Endothelial cell (in vitro differentiated cells): ENCODE data around the gene FAM228B. TPM values are rescaled to one million over a fixed set of nuclear protein-coding genes. Genes with fewer than 3 reads are reported as not detected.
A peak's percentile ranks its signal among the peaks of the same experiment; 100 is the strongest.
"Not testable (repeated sequence)": the region's sequence is repeated elsewhere in the genome, so short reads cannot be mapped to it uniquely, and the experiment has no call there.

Experiments
- DNase-seq: peaks from one replicate; pipeline ENCODE4 v3.0.0; 2021; ENCODE audit warnings: low spot score
- H3K27ac Mint-ChIP-seq: one replicate; pipeline ENCODE4 v1.8.0; 2021; ENCODE audit warnings: mixed read lengths, inconsistent platforms; ENCODE audit not compliant: unreplicated experiment
- H3K27me3 Mint-ChIP-seq: one replicate; pipeline ENCODE4 v1.8.0; 2021; ENCODE audit warnings: mild to moderate bottlenecking, moderate library complexity, mixed read lengths, inconsistent platforms; ENCODE audit not compliant: unreplicated experiment
- H3K36me3 Mint-ChIP-seq: one replicate; pipeline ENCODE4 v1.8.0; 2021; ENCODE audit warnings: mild to moderate bottlenecking, low read depth, mixed read lengths, inconsistent platforms; ENCODE audit not compliant: unreplicated experiment
- H3K4me1 Mint-ChIP-seq: one replicate; pipeline ENCODE4 v1.8.0; 2021; ENCODE audit warnings: mild to moderate bottlenecking, mixed read lengths, inconsistent platforms; ENCODE audit not compliant: unreplicated experiment
- H3K4me3 Mint-ChIP-seq: one replicate; pipeline ENCODE4 v1.8.0; 2021; ENCODE audit warnings: mild to moderate bottlenecking, mixed read lengths, inconsistent platforms; ENCODE audit not compliant: unreplicated experiment
- H3K9me3 Mint-ChIP-seq: one replicate; pipeline ENCODE4 v1.8.0; 2021; ENCODE audit warnings: mixed read lengths, inconsistent platforms; ENCODE audit not compliant: unreplicated experiment
- CTCF ChIP-seq: fragments of 200-600 bp; sonication (generic); IDR thresholded peaks from one replicate; pipeline ENCODE4 v1.5.0; 2021; ENCODE audit warnings: antibody characterized with exemption; ENCODE audit not compliant: unreplicated experiment
- total RNA-seq: library from RNA; stranded (reverse); fragmentation: NEBNext Ultra II Directional; extraction: Animal tissue kit (Norgen Biotek cat#: 25700); gene quantifications from one replicate; pipeline ENCODE4 v1.2.1, GENCODE V29; 2021; ENCODE audit not compliant: unreplicated experiment

FAM228B gene
- total RNA-seq, 1 donor from 2014 or later, result 21.3 TPM

GRCh38 chr2:24191156-24191555, 67.9 kb downstream of the FAM228B start:
- no peak for TF ChIP-seq CTCF
- no peaks in the 10 kb centered on the region for H3K27me3 Mint-ChIP-seq

GRCh38 chr2:24191848-24192247, 68.6 kb downstream of the FAM228B start:
- Mint-ChIP-seq H3K4me1 (no peaks in the 10 kb centered on the region), H3K9me3 (no peaks in the 10 kb centered on the region), H3K4me3 (no peak overlapping the region), H3K27me3 (no peaks in the 10 kb centered on the region), H3K27ac (no peak overlapping the region), H3K36me3 (no peaks in the 10 kb centered on the region)
- DNase-seq, result no peak
- TF ChIP-seq CTCF, result no peak

More at GRCh38 chr2:24191156-24191555, 67.9 kb downstream of the FAM228B start:
- H3K36me3 Mint-ChIP-seq, result no peaks in the 10 kb centered on the region
- H3K4me1 Mint-ChIP-seq, result no peaks in the 10 kb centered on the region
- no peak overlapping the region for H3K27ac Mint-ChIP-seq
- H3K9me3 Mint-ChIP-seq, result no peaks in the 10 kb centered on the region
- DNase-seq, result no peak
- no peak overlapping the region for H3K4me3 Mint-ChIP-seq

- not testable (repeated sequence) for H3K4me3 Mint-ChIP-seq, DNase-seq, H3K4me1 Mint-ChIP-seq, H3K27ac Mint-ChIP-seq, H3K27me3 Mint-ChIP-seq, H3K9me3 Mint-ChIP-seq
- peaks cover 25% of the 10 kb centered on the region for H3K36me3 Mint-ChIP-seq
These were observed 73.9 kb downstream of the FAM228B start for GRCh38 chr2:24197213-24197612.

GRCh38 chr2:24199968-24200590, 76.8 kb downstream of the FAM228B start:
- no peak for DNase-seq
- no peak for TF ChIP-seq CTCF
- H3K27ac Mint-ChIP-seq, result no peak overlapping the region
- H3K27me3 Mint-ChIP-seq, result no peaks in the 10 kb centered on the region
- H3K36me3 Mint-ChIP-seq, result peaks cover 35% of the 10 kb centered on the region
- no peaks in the 10 kb centered on the region for H3K4me1 Mint-ChIP-seq
- no peak overlapping the region for H3K4me3 Mint-ChIP-seq
- H3K9me3 Mint-ChIP-seq, result no peaks in the 10 kb centered on the region

- Mint-ChIP-seq H3K4me1 (peaks cover under 1% of the 10 kb centered on the region), H3K9me3 (no peaks in the 10 kb centered on the region), H3K36me3 (peaks cover 41% of the 10 kb centered on the region), H3K27ac (no peak overlapping the region), H3K27me3 (peaks cover 3% of the 10 kb centered on the region), H3K4me3 (peak overlapping the region; percentile 18)
- no peak for DNase-seq
- no peak for TF ChIP-seq CTCF
These were observed 77.5 kb downstream of the FAM228B start for GRCh38 chr2:24200799-24201198.
